H9 (cell line): ENCODE results near the gene ZNF555. TPM values are rescaled to one million over a fixed set of nuclear protein-coding genes. Genes with fewer than 3 reads are reported as not detected.

Source experiments
- DNase-seq: peaks from one replicate; pipeline ENCODE4 v3.0.0-alpha.2; 2017
- H2AFZ ChIP-seq: one replicate; pipeline ENCODE4 v1.6.1; 2013; ENCODE audit warnings: mild to moderate bottlenecking, low read length, control low read depth, moderate library complexity
- H2AK5ac ChIP-seq: 2 replicates; pipeline ENCODE4 v1.6.1; 2013; ENCODE audit warnings: low read length, control low read depth, mixed read lengths; ENCODE audit not compliant: insufficient read length
- H2BK120ac ChIP-seq: one replicate; pipeline ENCODE4 v1.6.1; 2013; ENCODE audit warnings: low read depth, mild to moderate bottlenecking, low read length, control low read depth, inconsistent platforms; ENCODE audit not compliant: poor library complexity, severe bottlenecking
- H2BK12ac ChIP-seq: 2 replicates; pipeline ENCODE4 v1.6.1; 2013; ENCODE audit warnings: low read length, control low read depth, mixed read lengths, low read depth; ENCODE audit not compliant: insufficient read length
- H2BK15ac ChIP-seq: 2 replicates; pipeline ENCODE4 v1.6.1; 2013; ENCODE audit warnings: low read depth, low read length, control low read depth
- H2BK20ac ChIP-seq: one replicate; pipeline ENCODE4 v1.6.1; 2013; ENCODE audit warnings: low read depth, mild to moderate bottlenecking, low read length, control low read depth, inconsistent platforms; ENCODE audit not compliant: poor library complexity, severe bottlenecking
- H2BK5ac ChIP-seq: 2 replicates; pipeline ENCODE4 v1.6.1; 2013; ENCODE audit warnings: low read length, control low read depth, mixed read lengths; ENCODE audit not compliant: insufficient read length
- H3K14ac ChIP-seq: 2 replicates; pipeline ENCODE4 v1.6.1; 2013; ENCODE audit warnings: low read length, control low read depth; ENCODE audit not compliant: insufficient read depth
- H3K18ac ChIP-seq: 2 replicates; pipeline ENCODE4 v1.6.1; 2013; ENCODE audit warnings: low read depth, mild to moderate bottlenecking, mixed read lengths, low read length, control low read depth; ENCODE audit not compliant: insufficient read length
- H3K23ac ChIP-seq: 2 replicates; pipeline ENCODE4 v1.6.1; 2013; ENCODE audit warnings: low read length, control low read depth, mixed read lengths, low read depth; ENCODE audit not compliant: insufficient read length
- H3K23me2 ChIP-seq: 2 replicates; pipeline ENCODE4 v1.6.1; 2013; ENCODE audit warnings: low read depth, mild to moderate bottlenecking, mixed read lengths, low read length, control low read depth; ENCODE audit not compliant: insufficient read length, poor library complexity, severe bottlenecking
- H3K27ac ChIP-seq: 2 replicates; pipeline ENCODE4 v1.5.1; 2013; ENCODE audit warnings: low read length, control low read depth, mixed read lengths, low read depth; ENCODE audit not compliant: insufficient read length
- H3K27me3 ChIP-seq: 2 replicates; pipeline ENCODE4 v1.6.1; 2013; ENCODE audit warnings: low read length, control low read depth, inconsistent platforms; ENCODE audit not compliant: insufficient read depth
- H3K4ac ChIP-seq: 2 replicates; pipeline ENCODE4 v1.6.1; 2013; ENCODE audit warnings: low read depth, mild to moderate bottlenecking, control low read depth, inconsistent platforms, low read length, moderate library complexity
- H3K4me1 ChIP-seq: 2 replicates; pipeline ENCODE4 v1.6.1; 2013; ENCODE audit warnings: low read length, control low read depth, inconsistent platforms; ENCODE audit not compliant: insufficient read depth
- H3K4me2 ChIP-seq: 2 replicates; pipeline ENCODE4 v1.6.1; 2013; ENCODE audit warnings: low read length, control low read depth, mixed read lengths; ENCODE audit not compliant: insufficient read length, insufficient read depth
- H3K56ac ChIP-seq: 2 replicates; pipeline ENCODE4 v1.6.1; 2013; ENCODE audit warnings: low read depth, mild to moderate bottlenecking, mixed read lengths, low read length, control low read depth; ENCODE audit not compliant: insufficient read length
- H3K79me1 ChIP-seq: 2 replicates; pipeline ENCODE4 v1.6.1; 2013; ENCODE audit warnings: low read depth, mild to moderate bottlenecking, moderate library complexity, low read length, control low read depth, inconsistent platforms; ENCODE audit not compliant: insufficient read depth, poor library complexity, severe bottlenecking
- H3K79me2 ChIP-seq: 2 replicates; pipeline ENCODE4 v1.6.1; 2013; ENCODE audit warnings: low read length, control low read depth, inconsistent platforms; ENCODE audit not compliant: insufficient read depth
- H3K9ac ChIP-seq: 2 replicates; pipeline ENCODE4 v1.6.1; 2013; ENCODE audit warnings: low read length, control low read depth, mixed read lengths; ENCODE audit not compliant: insufficient read length; ENCODE audit errors: extremely low read depth
- H3K9me3 ChIP-seq: one replicate; pipeline ENCODE4 v1.6.1; 2013; ENCODE audit warnings: low read depth, low read length, inconsistent platforms; ENCODE audit not compliant: control insufficient read depth
- H3T11ph ChIP-seq: one replicate; pipeline ENCODE4 v1.6.1; 2013; ENCODE audit warnings: mild to moderate bottlenecking, low read length, control low read depth, inconsistent platforms
- H4K20me1 ChIP-seq: one replicate; pipeline ENCODE4 v1.6.1; 2013; ENCODE audit not compliant: control insufficient read depth, insufficient read length, insufficient read depth
- H4K5ac ChIP-seq: 2 replicates; pipeline ENCODE4 v1.6.1; 2013; ENCODE audit warnings: low read depth, mild to moderate bottlenecking, mixed read lengths, low read length, control low read depth; ENCODE audit not compliant: insufficient read length
- H4K8ac ChIP-seq: replicated peaks from 2 replicates; pipeline ENCODE4 v1.6.1; 2013; ENCODE audit warnings: low read length, control low read depth, mixed read lengths, low read depth; ENCODE audit not compliant: insufficient read length
- H4K91ac ChIP-seq: 2 replicates; pipeline ENCODE4 v1.6.1; 2013; ENCODE audit warnings: low read depth, mild to moderate bottlenecking, moderate library complexity, mixed read lengths, low read length, control low read depth; ENCODE audit not compliant: insufficient read length
- H3K27ac Mint-ChIP-seq, 3 experiments: 2 replicates in 2 of 3; 3 replicates in 1 of 3; pipeline ENCODE4 v1.8.0; 2020 to 2021; ENCODE audit warnings: mixed read lengths in 3 of 3, mild to moderate bottlenecking in 1 of 3, moderate library complexity in 1 of 3
- H3K27me3 Mint-ChIP-seq: 2 replicates; pipeline ENCODE4 v1.8.0; 2021; ENCODE audit warnings: low read depth, mild to moderate bottlenecking, moderate library complexity, mixed read lengths
- H3K36me3 Mint-ChIP-seq, 3 experiments: 2 replicates in 2 of 3; 3 replicates in 1 of 3; pipeline ENCODE4 v1.8.0; 2020 to 2021; ENCODE audit warnings: low read depth in 3 of 3, mixed read lengths in 3 of 3; ENCODE audit not compliant: insufficient read depth in 1 of 3
- H3K4me1 Mint-ChIP-seq, 2 experiments: 2 replicates each; pipeline ENCODE4 v1.8.0; 2020; ENCODE audit warnings: mixed read lengths in 2 of 2
- H3K4me3 Mint-ChIP-seq, 2 experiments: 2 replicates in 1 of 2; 3 replicates in 1 of 2; pipeline ENCODE4 v1.8.0; 2020 to 2021; ENCODE audit warnings: mild to moderate bottlenecking in 2 of 2, mixed read lengths in 2 of 2, moderate library complexity in 1 of 2
- H3K9me3 Mint-ChIP-seq, 2 experiments: 2 replicates in 1 of 2; 3 replicates in 1 of 2; pipeline ENCODE4 v1.8.0; 2020; ENCODE audit warnings: mild to moderate bottlenecking in 2 of 2, mixed read lengths in 2 of 2, moderate library complexity in 1 of 2
- WGBS: extraction: QIAGEN DNeasy Blood & Tissue Kit; methylation state at CpG from one replicate; pipeline ENCODE4 v1.1.7; 2013; ENCODE audit warnings: missing lambda C conversion rate, low lambda C conversion rate, mixed read lengths; ENCODE audit not compliant: insufficient read length; ENCODE audit errors: extremely low coverage; 5-methylcytosine and 5-hydroxymethylcytosine counted together
- total RNA-seq: library from RNA; stranded (reverse); gene quantifications from 2 replicates; pipeline ENCODE4 v1.2.1, GENCODE V29; 2021
- TF ChIP-seq, protein P1 (sequence below): fragments of 200-600 bp; sonication (generic); conservative IDR thresholded peaks from 3 replicates; pipeline ENCODE4 v1.8.0; 2021; ENCODE audit warnings: antibody characterized with exemption, mild to moderate bottlenecking

The ZNF555 gene
- total RNA-seq, 1 experiment from 2014 or later = 7.8 TPM

DNA sequence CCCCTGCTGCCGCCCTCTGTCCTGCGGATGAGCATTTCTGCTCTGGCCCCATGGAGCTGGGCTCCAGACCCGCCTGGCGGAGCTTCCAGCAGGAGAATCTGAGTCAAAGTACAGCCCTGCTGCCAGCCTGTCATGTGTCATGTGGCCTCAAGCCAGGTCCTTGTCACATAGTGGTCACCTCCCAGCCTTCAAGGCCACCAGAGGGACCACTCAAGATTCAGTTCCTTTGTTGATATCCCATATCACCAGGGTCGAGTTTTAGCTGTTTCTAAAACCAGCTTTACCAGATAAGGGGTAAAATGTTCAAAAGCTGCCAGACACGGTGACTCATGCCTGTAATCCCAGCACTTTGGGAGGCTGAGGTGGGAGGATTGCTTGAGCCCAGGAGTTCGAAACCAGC lies 42.5 kb upstream of the ZNF555 start:
- H4K8ac ChIP-seq = no peak overlapping the region
- Mint-ChIP-seq H3K27ac (no peak overlapping the region), H3K4me1 (peaks cover 0 to 2% of the 10 kb centered on the region in 2 experiments; a peak in 1 of 4 replicates), H3K4me3 (no peak overlapping the region), H3K9me3 (no peaks in the 10 kb centered on the region), H3K27me3 (no peaks in the 10 kb centered on the region), H3K36me3 (peaks cover 37 to 83% (median 82%) of the 10 kb centered on the region in 3 experiments)
- no peak overlapping the region for H3K4me2 ChIP-seq
- H3K9ac ChIP-seq = no peak overlapping the region
- H3T11ph ChIP-seq = no peak overlapping the region
- no peak overlapping the region for H3K4ac ChIP-seq
- H4K91ac ChIP-seq = no peak overlapping the region
- H3K79me1 ChIP-seq = peaks cover 4% of the 10 kb centered on the region
- no CpG with 5 or more reads among the region's 7 CpGs for WGBS
- H2AK5ac ChIP-seq = no peak overlapping the region
- H4K20me1 ChIP-seq = no peaks in the 10 kb centered on the region
- H3K9me3 ChIP-seq = no peaks in the 10 kb centered on the region
- no peak overlapping the region for H3K27ac ChIP-seq
- no peak overlapping the region for H3K56ac ChIP-seq
- H2BK5ac ChIP-seq = no peak overlapping the region
- no peak overlapping the region for H4K5ac ChIP-seq
- no peak overlapping the region for H3K14ac ChIP-seq
- no peaks in the 10 kb centered on the region for H3K79me2 ChIP-seq
- H2AFZ ChIP-seq = no peak overlapping the region
- no peak overlapping the region for H2BK20ac ChIP-seq
- no peak for DNase-seq
- H3K23me2 ChIP-seq = no peaks in the 10 kb centered on the region
- no peak overlapping the region for H3K23ac ChIP-seq
- H3K4me1 ChIP-seq = no peaks in the 10 kb centered on the region
- H2BK12ac ChIP-seq = no peak overlapping the region
- TF ChIP-seq, protein P1, sequence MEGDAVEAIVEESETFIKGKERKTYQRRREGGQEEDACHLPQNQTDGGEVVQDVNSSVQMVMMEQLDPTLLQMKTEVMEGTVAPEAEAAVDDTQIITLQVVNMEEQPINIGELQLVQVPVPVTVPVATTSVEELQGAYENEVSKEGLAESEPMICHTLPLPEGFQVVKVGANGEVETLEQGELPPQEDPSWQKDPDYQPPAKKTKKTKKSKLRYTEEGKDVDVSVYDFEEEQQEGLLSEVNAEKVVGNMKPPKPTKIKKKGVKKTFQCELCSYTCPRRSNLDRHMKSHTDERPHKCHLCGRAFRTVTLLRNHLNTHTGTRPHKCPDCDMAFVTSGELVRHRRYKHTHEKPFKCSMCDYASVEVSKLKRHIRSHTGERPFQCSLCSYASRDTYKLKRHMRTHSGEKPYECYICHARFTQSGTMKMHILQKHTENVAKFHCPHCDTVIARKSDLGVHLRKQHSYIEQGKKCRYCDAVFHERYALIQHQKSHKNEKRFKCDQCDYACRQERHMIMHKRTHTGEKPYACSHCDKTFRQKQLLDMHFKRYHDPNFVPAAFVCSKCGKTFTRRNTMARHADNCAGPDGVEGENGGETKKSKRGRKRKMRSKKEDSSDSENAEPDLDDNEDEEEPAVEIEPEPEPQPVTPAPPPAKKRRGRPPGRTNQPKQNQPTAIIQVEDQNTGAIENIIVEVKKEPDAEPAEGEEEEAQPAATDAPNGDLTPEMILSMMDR = no peak
- H2BK120ac ChIP-seq = no peak overlapping the region
- H3K27me3 ChIP-seq = no peaks in the 10 kb centered on the region
- no peak overlapping the region for H2BK15ac ChIP-seq
- H3K18ac ChIP-seq = no peak overlapping the region
